Mucosa of gallbladder (tissue), 1 donor: ENCODE results near the gene BMP2. TPM values are rescaled to one million over a fixed set of nuclear protein-coding genes. Genes with fewer than 3 reads are reported as not detected.

Source experiments
- DNase-seq: peaks from one replicate; pipeline ENCODE4 v3.0.0-alpha.2; 2020; ENCODE audit warnings: low spot score
- total RNA-seq: library from RNA; stranded (reverse); gene quantifications from one replicate; pipeline ENCODE4 v1.2.1, GENCODE V29; 2021
- donor health status: DM: no; HTN: no; CAD: no.

The BMP2 gene
- total RNA-seq, 1 donor from 2014 or later: 55.8 TPM

GRCh38 chr20:6768228-6769140 lies 998 bp downstream of the BMP2 start:
- DNase-seq: no peak

- peak; percentile 40 for DNase-seq
These were observed 2.7 kb downstream of the BMP2 start for GRCh38 chr20:6769903-6770785.

- DNase-seq: no peak
These were observed 3.3 kb downstream of the BMP2 start for GRCh38 chr20:6770786-6771100.

- DNase-seq: no peak
These were observed 13.1 kb downstream of the BMP2 start for GRCh38 chr20:6780433-6781190.

GRCh38 chr20:6783752-6784151 lies 16.3 kb downstream of the BMP2 start:
- DNase-seq: no peak

- no peak for DNase-seq
These were observed 16.7 kb downstream of the BMP2 start for GRCh38 chr20:6784210-6784631.

- DNase-seq: no peak
These were observed 17.3 kb downstream of the BMP2 start for GRCh38 chr20:6784767-6785166.

- no peak for DNase-seq
These were observed 19.1 kb downstream of the BMP2 start for GRCh38 chr20:6786548-6786947.

- DNase-seq: no peak
These were observed 25.3 kb downstream of the BMP2 start for GRCh38 chr20:6792789-6793188.

GRCh38 chr20:6802227-6802626 lies 34.7 kb downstream of the BMP2 start:
- no peak for DNase-seq

- no peak for DNase-seq
These were observed 38.8 kb downstream of the BMP2 start for GRCh38 chr20:6806275-6806674.

GRCh38 chr20:6811262-6812035 lies 44.0 kb downstream of the BMP2 start:
- DNase-seq: no peak

- DNase-seq: no peak
These were observed 45.0 kb downstream of the BMP2 start for GRCh38 chr20:6812530-6812929.

- no peak for DNase-seq
These were observed 47.5 kb downstream of the BMP2 start for GRCh38 chr20:6814945-6815344.

- no peak for DNase-seq
These were observed 50.7 kb downstream of the BMP2 start for GRCh38 chr20:6818033-6818808.

- DNase-seq: peak; percentile 23
These were observed 52.1 kb downstream of the BMP2 start for GRCh38 chr20:6819599-6819998.

GRCh38 chr20:6824401-6824800 lies 56.9 kb downstream of the BMP2 start:
- DNase-seq: no peak

GRCh38 chr20:6827472-6827871 lies 60.0 kb downstream of the BMP2 start:
- DNase-seq: no peak

- DNase-seq: peak; percentile 64
These were observed 61.4 kb downstream of the BMP2 start for GRCh38 chr20:6828794-6829423.

- DNase-seq: no peak
These were observed 62.1 kb downstream of the BMP2 start for GRCh38 chr20:6829510-6830116.
